Measurements from ENCODE around the gene CTNNA1.
"Not testable (repeated sequence)": the region's sequence is repeated elsewhere in the genome, so short reads cannot be mapped to it uniquely, and the experiment has no call there.

Gene CTNNA1

DNA sequence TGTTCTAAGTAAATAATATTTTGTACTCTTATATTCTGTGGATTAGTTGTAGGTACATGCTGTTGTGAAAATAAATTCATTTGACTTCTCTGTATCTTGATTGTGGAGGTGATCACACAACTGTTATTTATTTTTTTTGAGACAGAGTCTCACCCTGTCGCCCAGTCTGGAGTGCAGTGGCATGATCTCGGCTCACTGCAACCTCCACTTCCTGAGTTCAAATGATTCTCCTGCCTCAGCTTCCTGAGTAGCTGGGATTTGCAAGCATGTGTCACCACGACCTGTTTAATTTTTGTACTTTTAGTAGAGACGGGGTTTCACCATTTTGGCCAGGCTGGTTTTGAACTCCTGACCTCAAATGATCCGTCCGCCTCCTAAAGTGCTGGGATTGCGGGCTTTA lies 7.9 kb downstream of the CTNNA1 start:
- DNase-seq, result not testable (repeated sequence)

GRCh38 chr5:138761670-138762069 lies 8.4 kb downstream of the CTNNA1 start:
- DNase-seq, result not testable (repeated sequence)

GRCh38 chr5:138762110-138762509 lies 8.9 kb downstream of the CTNNA1 start:
- no peak for DNase-seq

DNA sequence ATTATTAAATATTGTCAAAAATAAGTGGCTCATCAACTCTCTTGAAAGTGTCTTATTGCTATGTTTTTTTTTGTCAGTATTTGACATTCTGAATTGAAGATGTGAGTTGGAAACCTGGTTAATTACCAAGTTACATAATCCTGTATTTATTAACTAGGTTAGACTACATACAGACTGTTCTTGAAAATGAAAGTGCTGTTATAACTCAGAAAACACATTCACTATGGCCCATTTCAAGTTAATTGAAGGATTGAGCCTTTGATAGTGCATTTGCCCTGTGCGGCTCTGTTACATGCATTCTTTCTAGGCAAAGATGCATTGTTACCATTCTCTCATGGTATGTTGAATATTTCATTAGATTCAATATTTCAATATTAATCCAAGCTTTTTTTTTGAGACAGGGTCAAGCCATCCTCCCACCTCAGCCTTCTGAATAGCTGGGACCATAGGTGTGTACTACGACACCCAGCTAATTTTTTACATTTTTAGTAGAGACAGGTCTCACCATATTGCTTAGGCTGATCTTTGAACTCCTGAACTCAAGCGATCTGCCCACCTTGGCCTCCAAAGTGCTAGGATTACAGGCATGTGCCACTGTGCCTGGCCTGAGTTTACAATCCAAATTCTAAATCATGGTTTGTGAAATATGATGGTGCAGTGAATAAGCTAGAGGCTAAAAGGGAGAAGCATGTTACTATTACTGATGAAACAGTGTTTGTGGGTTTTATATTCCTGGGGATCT lies 10.0 kb downstream of the CTNNA1 start:
- no peak for DNase-seq

- no peak for DNase-seq
These were observed 17.1 kb downstream of the CTNNA1 start for GRCh38 chr5:138770291-138770690.

GRCh38 chr5:138770977-138771376 lies 17.8 kb downstream of the CTNNA1 start:
- no peak for DNase-seq

DNA sequence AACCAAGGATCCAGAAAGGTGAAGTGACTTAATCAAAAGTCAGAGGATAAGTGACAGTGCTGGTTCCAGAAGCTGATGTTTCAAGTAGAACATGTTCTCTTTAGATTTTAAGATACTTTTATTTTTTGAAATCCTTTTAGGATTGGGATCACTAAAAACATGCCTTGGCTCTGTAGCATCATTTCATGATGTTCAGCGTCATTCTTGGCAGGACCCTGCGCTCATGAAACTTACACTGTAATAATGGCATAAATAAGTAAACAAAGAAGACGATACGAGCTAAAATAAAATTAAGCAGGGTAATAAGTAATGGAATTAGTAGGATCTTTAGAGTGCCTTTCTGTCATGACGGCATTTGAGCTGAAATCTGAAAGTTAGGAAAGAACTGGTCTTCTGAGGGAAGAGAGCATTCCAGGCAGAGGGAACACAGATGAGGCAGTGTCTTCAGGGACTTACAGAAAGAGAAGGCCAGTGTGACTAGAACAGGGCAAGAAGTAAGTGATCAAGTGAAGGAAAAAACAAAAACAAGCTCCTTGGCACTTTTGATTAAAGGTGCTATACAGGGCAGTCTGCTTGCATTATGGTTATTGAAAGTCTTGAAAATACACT lies 19.9 kb downstream of the CTNNA1 start:
- no peak for DNase-seq

DNA sequence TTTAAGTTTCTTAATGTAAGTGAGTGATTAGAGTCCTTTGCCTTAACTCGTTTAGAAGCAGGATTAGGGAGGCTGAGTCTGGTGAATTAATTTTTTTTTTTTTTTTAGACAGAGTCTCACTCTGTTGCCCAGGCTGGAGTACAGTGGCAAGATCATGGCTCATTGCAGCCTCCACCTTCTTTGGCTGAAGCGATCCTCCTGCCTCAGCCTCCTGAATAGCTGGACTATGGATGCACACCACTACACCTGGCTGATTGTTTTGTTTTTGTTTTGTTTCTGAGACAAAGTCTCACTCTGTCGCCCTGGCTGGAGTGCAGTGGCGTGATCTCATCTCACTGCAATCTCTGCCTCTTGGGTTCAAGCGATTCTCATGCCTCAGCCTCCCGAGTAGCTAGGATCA lies 20.4 kb downstream of the CTNNA1 start:
- not testable (repeated sequence) for DNase-seq

DNA sequence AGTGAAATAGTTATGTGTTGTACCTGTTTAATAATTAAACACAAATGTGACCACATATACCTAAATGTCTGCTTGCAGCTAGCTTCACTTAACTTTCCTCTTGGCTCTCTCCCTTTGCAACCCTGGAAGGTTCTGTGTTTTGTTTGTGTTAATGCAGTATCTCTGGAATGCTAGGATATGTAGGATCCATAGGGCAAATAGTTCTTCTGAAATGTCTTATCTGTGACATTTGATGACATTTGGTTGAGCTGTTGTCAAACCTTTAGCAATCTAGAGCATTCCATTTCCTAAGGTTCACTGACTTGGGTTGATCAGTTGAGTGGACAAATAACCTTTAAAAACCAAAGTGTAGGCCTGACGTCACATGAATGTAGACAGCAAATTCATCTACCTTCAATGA lies 21.8 kb downstream of the CTNNA1 start:
- DNase-seq, result no peak

DNA sequence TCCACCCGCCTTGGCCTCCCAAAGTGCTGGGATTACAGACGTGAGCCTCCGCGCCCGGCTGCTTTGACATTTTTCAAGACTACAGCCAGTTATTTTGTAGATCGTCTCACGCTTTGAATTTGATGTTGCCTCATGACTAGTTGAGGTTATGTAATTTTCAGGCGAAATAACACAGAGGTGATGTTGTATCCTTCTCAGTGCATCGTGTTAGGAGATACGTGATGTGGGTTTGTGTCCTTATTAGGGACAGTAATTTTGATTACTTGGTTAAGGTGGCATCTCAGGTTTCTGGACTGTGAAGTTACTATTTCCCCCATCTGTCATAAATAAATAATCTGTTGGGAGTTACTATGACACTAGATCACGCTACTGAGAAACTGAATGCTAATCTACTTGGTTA lies 25.0 kb downstream of the CTNNA1 start:
- DNase-seq, result no peak

GRCh38 chr5:138783976-138784375 lies 30.8 kb downstream of the CTNNA1 start:
- no peak for DNase-seq

DNA sequence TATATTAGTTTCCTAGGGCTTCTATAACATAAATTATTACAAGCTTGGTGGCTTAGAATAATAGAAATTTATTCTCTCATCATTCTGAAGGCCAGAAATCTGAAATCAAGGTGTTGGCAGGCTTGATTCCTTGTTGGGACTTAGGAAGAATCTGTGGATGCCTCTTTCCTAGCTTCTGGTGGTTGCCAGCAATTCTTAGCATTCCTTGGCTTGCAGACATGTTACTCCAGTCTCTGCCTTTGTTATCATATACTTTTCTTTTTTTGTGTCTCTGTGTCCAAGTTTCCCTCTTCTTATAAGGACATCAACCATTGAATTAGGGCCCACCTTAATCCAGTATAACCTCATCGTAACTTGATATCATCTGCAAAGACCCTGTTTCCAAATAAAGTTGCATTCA lies 31.4 kb downstream of the CTNNA1 start:
- no peak for DNase-seq

- no peak for DNase-seq
These were observed 36.6 kb downstream of the CTNNA1 start for GRCh38 chr5:138789771-138790242.

- DNase-seq, result no peak
These were observed 37.5 kb downstream of the CTNNA1 start for GRCh38 chr5:138790684-138791083.

DNA sequence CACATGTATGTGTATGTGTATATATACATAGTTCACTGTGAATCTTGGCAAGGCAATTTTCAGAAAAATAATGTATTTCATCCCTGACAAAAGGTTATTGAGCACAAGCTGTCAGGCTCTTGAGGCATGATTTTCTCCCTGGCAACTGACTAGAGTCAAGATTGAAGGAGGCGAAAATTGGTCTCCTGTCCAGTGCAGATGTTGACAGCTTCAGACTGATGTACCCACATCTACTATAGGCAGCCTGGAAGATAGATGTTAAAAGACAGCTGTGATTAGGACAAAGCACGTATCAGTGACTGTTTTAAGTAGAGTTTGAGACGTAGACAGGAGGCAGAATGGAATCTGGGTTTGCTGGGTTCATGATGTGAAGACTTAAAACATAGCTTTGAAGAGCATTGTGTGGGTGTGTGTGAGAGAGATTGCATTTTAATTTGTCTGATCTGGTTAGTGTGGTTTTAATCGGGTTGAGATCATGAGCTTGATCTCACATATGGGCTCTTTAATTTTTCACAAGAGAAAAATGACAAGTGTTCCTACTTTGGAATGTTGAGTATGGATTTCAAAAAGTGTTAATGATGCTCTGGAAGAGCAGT lies 39.1 kb downstream of the CTNNA1 start:
- DNase-seq, result no peak

GRCh38 chr5:138793575-138793974 lies 40.4 kb downstream of the CTNNA1 start:
- DNase-seq, result no peak

DNA sequence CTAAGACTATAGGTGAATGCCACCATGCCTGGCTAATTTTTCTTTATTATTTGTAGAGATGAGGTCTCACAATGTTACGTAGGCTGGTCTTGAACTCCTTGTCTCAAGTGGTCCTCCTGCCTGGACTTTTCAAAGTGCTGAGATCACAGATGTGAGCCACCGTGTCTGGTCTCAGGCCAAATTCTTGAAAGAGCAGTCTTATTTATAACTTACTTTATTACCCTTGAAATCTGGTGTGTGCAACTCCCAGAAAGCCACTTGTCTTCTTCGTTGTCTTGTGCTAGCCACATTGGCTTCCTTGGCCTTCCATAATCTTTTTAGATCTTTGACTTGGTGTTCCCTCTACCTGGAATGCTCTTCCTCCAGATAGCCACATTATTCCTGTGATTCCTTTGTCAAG lies 50.1 kb downstream of the CTNNA1 start:
- DNase-seq, result no peak

DNA sequence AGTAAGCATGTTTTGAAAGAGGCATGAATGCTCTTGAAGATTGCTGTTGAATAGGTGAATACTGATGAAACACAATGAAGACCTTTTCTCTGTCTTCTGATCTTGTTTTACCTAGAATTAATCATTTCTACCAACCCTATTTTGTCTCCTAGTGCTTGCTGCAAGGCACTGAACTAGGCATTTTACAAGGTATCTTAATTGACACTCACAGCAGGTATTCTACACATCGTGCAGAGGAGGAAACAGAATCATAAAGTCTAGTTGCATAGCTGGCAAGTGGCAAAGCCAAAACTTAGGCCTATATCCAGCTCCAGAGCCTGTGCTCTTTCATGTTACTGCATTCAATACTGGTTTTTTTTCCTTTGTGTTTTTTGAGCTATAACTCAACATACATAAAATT lies 50.7 kb downstream of the CTNNA1 start:
- no peak for DNase-seq

- DNase-seq, result no peak
These were observed 51.9 kb downstream of the CTNNA1 start for GRCh38 chr5:138805096-138805495.

DNA sequence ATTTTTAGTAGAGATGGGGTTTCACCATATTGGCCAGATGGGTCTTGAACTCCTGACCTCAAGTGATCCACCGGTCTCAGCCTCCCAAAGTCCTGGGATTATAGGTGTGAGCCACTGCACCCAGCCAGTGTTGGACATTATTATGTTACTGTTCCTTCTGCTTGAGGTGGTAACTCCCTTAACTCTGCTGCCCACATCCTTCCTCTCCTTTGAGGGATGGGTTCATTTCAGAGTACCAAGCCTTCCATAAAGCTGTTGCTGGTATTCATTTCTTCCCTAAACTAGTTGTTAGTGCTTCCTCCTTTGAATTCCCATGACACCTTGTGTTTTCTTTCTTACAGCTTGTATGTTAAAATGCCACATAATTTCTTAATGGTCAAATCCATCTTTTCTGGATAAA lies 54.0 kb downstream of the CTNNA1 start:
- DNase-seq, result no peak

DNA sequence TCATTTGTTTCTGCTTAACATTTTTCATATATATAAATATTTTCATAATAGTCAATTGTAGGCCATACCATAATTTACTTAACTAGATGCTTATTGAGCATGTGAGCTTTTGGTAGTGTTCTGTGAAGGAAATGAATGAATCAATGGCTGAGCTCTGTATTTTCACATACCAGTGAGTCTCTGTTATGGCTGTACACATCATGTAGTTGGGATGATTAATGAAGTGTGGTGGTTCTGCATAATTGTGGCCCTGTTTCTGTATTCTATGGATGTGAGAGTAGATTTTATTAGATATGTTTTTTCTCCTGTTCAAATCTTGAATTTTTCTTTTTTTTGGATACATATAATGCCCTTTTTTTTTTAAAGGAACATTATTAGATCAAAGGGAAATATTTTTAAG lies 56.2 kb downstream of the CTNNA1 start:
- no peak for DNase-seq

- not testable (repeated sequence) for DNase-seq
These were observed 57.6 kb downstream of the CTNNA1 start for GRCh38 chr5:138810861-138811260.

DNA sequence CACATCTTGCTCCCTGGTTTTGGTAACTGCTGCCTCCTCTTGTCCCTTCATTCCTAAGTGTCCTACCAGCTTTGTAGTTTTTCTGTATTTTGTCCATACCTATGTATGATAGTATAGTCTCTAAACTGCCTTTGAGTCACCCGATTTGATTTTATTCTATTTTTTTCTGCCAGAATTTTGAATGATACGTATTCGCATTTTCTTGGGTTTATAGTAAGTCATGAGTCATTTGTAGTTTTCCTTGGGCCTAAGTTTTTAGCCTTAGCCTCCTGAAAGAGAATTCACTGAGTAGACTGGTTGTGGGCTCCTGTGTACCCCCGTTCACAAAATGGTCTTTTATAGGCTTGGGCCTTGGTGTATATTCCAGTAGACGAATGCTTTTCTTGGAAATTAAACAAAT lies 62.3 kb downstream of the CTNNA1 start:
- no peak for DNase-seq

DNA sequence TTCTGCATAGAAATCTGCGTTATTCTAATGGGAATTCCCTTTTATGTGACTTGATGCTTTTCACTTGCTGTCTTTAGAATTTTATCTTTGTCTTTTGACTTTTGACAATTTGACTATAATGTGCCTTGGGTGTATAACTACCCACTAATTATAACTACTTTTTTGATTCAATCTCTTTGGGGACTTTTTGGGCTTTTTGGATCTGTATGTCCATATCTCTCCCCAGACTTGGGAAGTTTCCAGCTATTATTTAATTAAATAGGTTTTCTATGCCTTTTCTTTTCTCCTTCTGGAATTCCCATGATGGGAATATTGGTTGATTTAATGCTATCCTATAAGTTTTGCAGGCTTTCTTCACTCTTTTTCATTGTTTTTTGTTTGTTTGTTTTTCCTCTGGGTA lies 64.0 kb downstream of the CTNNA1 start:
- DNase-seq, result no peak
